ENCODE results near the gene KLF9.

GRCh38 chr9:70410368-70410767 lies 4.1 kb downstream of the KLF9 start:
- TF ChIP-seq, protein P1, sequence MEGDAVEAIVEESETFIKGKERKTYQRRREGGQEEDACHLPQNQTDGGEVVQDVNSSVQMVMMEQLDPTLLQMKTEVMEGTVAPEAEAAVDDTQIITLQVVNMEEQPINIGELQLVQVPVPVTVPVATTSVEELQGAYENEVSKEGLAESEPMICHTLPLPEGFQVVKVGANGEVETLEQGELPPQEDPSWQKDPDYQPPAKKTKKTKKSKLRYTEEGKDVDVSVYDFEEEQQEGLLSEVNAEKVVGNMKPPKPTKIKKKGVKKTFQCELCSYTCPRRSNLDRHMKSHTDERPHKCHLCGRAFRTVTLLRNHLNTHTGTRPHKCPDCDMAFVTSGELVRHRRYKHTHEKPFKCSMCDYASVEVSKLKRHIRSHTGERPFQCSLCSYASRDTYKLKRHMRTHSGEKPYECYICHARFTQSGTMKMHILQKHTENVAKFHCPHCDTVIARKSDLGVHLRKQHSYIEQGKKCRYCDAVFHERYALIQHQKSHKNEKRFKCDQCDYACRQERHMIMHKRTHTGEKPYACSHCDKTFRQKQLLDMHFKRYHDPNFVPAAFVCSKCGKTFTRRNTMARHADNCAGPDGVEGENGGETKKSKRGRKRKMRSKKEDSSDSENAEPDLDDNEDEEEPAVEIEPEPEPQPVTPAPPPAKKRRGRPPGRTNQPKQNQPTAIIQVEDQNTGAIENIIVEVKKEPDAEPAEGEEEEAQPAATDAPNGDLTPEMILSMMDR (IDR thresholded peaks at IDR 0.05): no peak
- TF ChIP-seq POLR2AphosphoS5 (IDR thresholded peaks at IDR 0.05) (peak in 2 of 3 donors; percentile 7 to 31), POLR2A (IDR thresholded peaks at IDR 0.05) (no peak)
